H1 (cell line): ENCODE measurements around the gene PLVAP. TPM values are rescaled to one million over a fixed set of nuclear protein-coding genes. Genes with fewer than 3 reads are reported as not detected.

Source experiments
- CTCF ChIA-PET: fragments of 300-600 bp; sonication (Branson Sonifier 250); formaldehyde crosslinking; loops from one replicate; lab custom pipeline; 2021; ENCODE audit not compliant: partially characterized antibody; lab: Charles Lee
- POLR2A ChIA-PET: fragments of 300-600 bp; sonication (Branson Sonifier 250); formaldehyde crosslinking; loops from one replicate; lab custom pipeline; 2021; ENCODE audit warnings: inconsistent platforms; ENCODE audit not compliant: partially characterized antibody; lab: Charles Lee
- DNase-seq, 2 experiments: peaks; one replicate each; pipeline versions ENCODE4 v3.0.0 to v3.0.0-alpha.2; 2010 to 2022; ENCODE audit warnings: low spot score in 2 of 2, low read depth in 1 of 2, mixed read lengths in 1 of 2
- FAIRE-seq: peaks from 2 replicates; lab custom pipeline; 2011; peaks lifted over from hg19 to GRCh38; lab: Jason Lieb, UNC
- H2AFZ ChIP-seq: 2 replicates; pipeline ENCODE4 v1.8.1; 2012; ENCODE audit warnings: low read length, inconsistent platforms
- H2AK5ac ChIP-seq: 2 replicates; pipeline ENCODE4 v1.6.1; 2013; ENCODE audit warnings: low read depth, low read length
- H2BK120ac ChIP-seq: replicated peaks from 2 replicates; pipeline ENCODE3; 2013; ENCODE audit warnings: low read depth, low read length, inconsistent platforms
- H2BK12ac ChIP-seq: 2 replicates; pipeline ENCODE4 v1.6.1; 2013; ENCODE audit warnings: low read depth, low read length
- H2BK15ac ChIP-seq: 2 replicates; pipeline ENCODE4 v1.6.1; 2013; ENCODE audit warnings: low read length
- H2BK20ac ChIP-seq: 2 replicates; pipeline ENCODE4 v1.6.1; 2013; ENCODE audit warnings: low read length
- H2BK5ac ChIP-seq: 2 replicates; pipeline ENCODE4 v1.6.1; 2013; ENCODE audit warnings: low read depth, low read length
- H3K14ac ChIP-seq: 2 replicates; pipeline ENCODE4 v1.6.1; 2013; ENCODE audit warnings: inconsistent platforms; ENCODE audit not compliant: insufficient read length
- H3K18ac ChIP-seq: 2 replicates; pipeline ENCODE4 v1.6.1; 2013; ENCODE audit warnings: low read length; ENCODE audit errors: extremely low read depth
- H3K23ac ChIP-seq: 2 replicates; pipeline ENCODE4 v1.6.1; 2013; ENCODE audit warnings: inconsistent platforms; ENCODE audit not compliant: insufficient read length
- H3K23me2 ChIP-seq: 2 replicates; pipeline ENCODE4 v1.6.1; 2013; ENCODE audit warnings: low read depth, low read length
- H3K27ac ChIP-seq: 2 replicates; pipeline ENCODE4 v1.6.1; 2011; ENCODE audit warnings: low read depth, low read length, inconsistent platforms
- H3K27me3 ChIP-seq, 4 experiments: replicated peaks in 1 of 4; 1 replicate in 1 of 4; 2 replicates in 3 of 4; pipeline versions ENCODE4 v1.6.1 to v1.8.1; 2011 to 2013; ENCODE audit warnings: low read length in 3 of 4, mild to moderate bottlenecking in 3 of 4, inconsistent platforms in 2 of 4, mixed read lengths in 2 of 4, moderate library complexity in 1 of 4; ENCODE audit not compliant: control insufficient read depth in 3 of 4, insufficient read depth in 3 of 4; ENCODE audit errors: extremely low read depth in 1 of 4
- H3K36me3 ChIP-seq, 4 experiments: 2 replicates each; pipeline versions ENCODE4 v1.6.1 to v1.8.1; 2011 to 2013; ENCODE audit warnings: mild to moderate bottlenecking in 4 of 4, low read length in 3 of 4, moderate library complexity in 2 of 4, control low read depth in 1 of 4, inconsistent platforms in 1 of 4; ENCODE audit not compliant: insufficient read depth in 4 of 4, control insufficient read depth in 2 of 4
- H3K4ac ChIP-seq: replicated peaks from 2 replicates; pipeline ENCODE3; 2013; ENCODE audit warnings: low read length, low read depth, mixed read lengths, inconsistent platforms; ENCODE audit not compliant: insufficient read length
- H3K4me1 ChIP-seq, 4 experiments: replicated peaks in 1 of 4; 1 replicate in 1 of 4; 2 replicates in 3 of 4; pipeline versions ENCODE4 v1.6.1 to v1.8.1; 2011 to 2013; ENCODE audit warnings: low read length in 3 of 4, inconsistent platforms in 2 of 4, mixed read lengths in 1 of 4; ENCODE audit not compliant: insufficient read depth in 4 of 4, control insufficient read depth in 3 of 4
- H3K4me2 ChIP-seq, 2 experiments: 2 replicates each; pipeline versions ENCODE4 v1.6.1 to v1.8.1; 2011 to 2013; ENCODE audit warnings: low read depth in 2 of 2, low read length in 2 of 2, control low read depth in 1 of 2, inconsistent platforms in 1 of 2, mild to moderate bottlenecking in 1 of 2; ENCODE audit not compliant: insufficient read depth in 1 of 2
- H3K4me3 ChIP-seq, 4 experiments: fragments of 200-600, 300-600 bp in 1 of 4; sonication (generic), shearing (Covaris generic), sonication (Bioruptor Twin) in 1 of 4; 2 replicates each; pipeline versions ENCODE4 v1.5.1 to v1.8.1; 2011 to 2016; ENCODE audit warnings: low read length in 4 of 4, low read depth in 3 of 4, control low read depth in 2 of 4, inconsistent platforms in 2 of 4, mild to moderate bottlenecking in 2 of 4, mixed read lengths in 1 of 4, moderate library complexity in 1 of 4; ENCODE audit not compliant: insufficient read depth in 2 of 4; ENCODE audit errors: extremely low read depth in 1 of 4
- H3K56ac ChIP-seq: replicated peaks from 2 replicates; pipeline ENCODE3; 2013; ENCODE audit warnings: low read depth, mild to moderate bottlenecking, mixed read lengths, low read length, inconsistent platforms; ENCODE audit not compliant: insufficient read length
- H3K79me1 ChIP-seq: 2 replicates; pipeline ENCODE4 v1.6.1; 2013; ENCODE audit warnings: low read depth, low read length, control low read depth
- H3K79me2 ChIP-seq, 2 experiments: 2 replicates each; pipeline versions ENCODE4 v1.6.1 to v1.8.1; 2012 to 2013; ENCODE audit warnings: low read length in 2 of 2, mild to moderate bottlenecking in 2 of 2, inconsistent platforms in 1 of 2; ENCODE audit not compliant: insufficient read depth in 2 of 2, control insufficient read depth in 1 of 2
- H3K9ac ChIP-seq, 4 experiments: replicated peaks in 1 of 4; 1 replicate in 1 of 4; 2 replicates in 3 of 4; pipeline versions ENCODE4 v1.6.1 to v1.8.1; 2011 to 2013; ENCODE audit warnings: low read depth in 3 of 4, low read length in 3 of 4, control low read depth in 2 of 4, mild to moderate bottlenecking in 2 of 4, moderate library complexity in 2 of 4, inconsistent platforms in 1 of 4; ENCODE audit errors: extremely low read depth in 1 of 4
- H3K9me3 ChIP-seq, 2 experiments: 2 replicates each; pipeline versions ENCODE4 v1.6.1 to v1.8.1; 2012 to 2013; ENCODE audit warnings: mild to moderate bottlenecking in 2 of 2, moderate library complexity in 2 of 2, control low read depth in 1 of 2, inconsistent platforms in 1 of 2, low read depth in 1 of 2, low read length in 1 of 2, mixed read lengths in 1 of 2; ENCODE audit not compliant: insufficient read depth in 2 of 2
- H4K20me1 ChIP-seq, 2 experiments: replicated peaks in 1 of 2; 2 replicates each; pipeline versions ENCODE3 to v1.8.1; 2011 to 2013; ENCODE audit warnings: inconsistent platforms in 2 of 2, low read length in 2 of 2, mild to moderate bottlenecking in 1 of 2; ENCODE audit not compliant: insufficient read depth in 2 of 2, control insufficient read depth in 1 of 2
- H4K5ac ChIP-seq: 2 replicates; pipeline ENCODE4 v1.6.1; 2013; ENCODE audit warnings: low read length, low read depth, mixed read lengths, inconsistent platforms; ENCODE audit not compliant: insufficient read length
- H4K8ac ChIP-seq: 2 replicates; pipeline ENCODE4 v1.8.0; 2013; ENCODE audit warnings: mild to moderate bottlenecking, moderate library complexity, low read length, inconsistent platforms; ENCODE audit not compliant: insufficient read depth; ENCODE audit errors: extremely low read depth
- H4K91ac ChIP-seq: replicated peaks from 2 replicates; pipeline ENCODE3; 2013; ENCODE audit warnings: low read length, mixed read lengths, inconsistent platforms; ENCODE audit not compliant: insufficient read length
- BACH1 ChIP-seq: IDR thresholded peaks from 2 replicates; pipeline ENCODE4 v1.6.1; 2012; ENCODE audit warnings: low read length, improper control_type of control experiment
- BCL11A ChIP-seq, 2 experiments: IDR thresholded peaks; one replicate each; pipeline ENCODE4 v1.6.1; 2011; ENCODE audit warnings: low read depth in 2 of 2, low read length in 2 of 2, mild to moderate bottlenecking in 2 of 2
- CHD2 ChIP-seq: IDR thresholded peaks from 2 replicates; pipeline ENCODE4 v1.6.1; 2012; ENCODE audit warnings: low read length, improper control_type of control experiment
- CREB1 ChIP-seq: IDR thresholded peaks from 2 replicates; pipeline ENCODE4 v1.6.1; 2012; ENCODE audit warnings: inconsistent platforms
- CTCF ChIP-seq, 3 experiments: IDR thresholded peaks; 1 replicate in 2 of 3; 2 replicates in 1 of 3; pipeline versions ENCODE4 v1.5.1 to v1.6.1; 2011; ENCODE audit warnings: low read length in 3 of 3, mild to moderate bottlenecking in 3 of 3, inconsistent platforms in 2 of 3, low read depth in 1 of 3, moderate library complexity in 1 of 3; ENCODE audit not compliant: insufficient read depth in 1 of 3; ENCODE audit errors: control extremely low read depth in 1 of 3
- MAX ChIP-seq: IDR thresholded peaks from 2 replicates; pipeline ENCODE4 v1.6.1; 2012; ENCODE audit warnings: inconsistent platforms
- POLR2AphosphoS5 ChIP-seq: IDR thresholded peaks from 2 replicates; pipeline ENCODE4 v1.6.1; 2011; ENCODE audit warnings: low read depth, low read length
- RAD21 ChIP-seq, 2 experiments: IDR thresholded peaks in 1 of 2; conservative IDR thresholded peaks in 1 of 2; 2 replicates each; pipeline ENCODE4 v1.6.1; 2011; ENCODE audit warnings: low read depth in 2 of 2, low read length in 2 of 2, improper control_type of control experiment in 1 of 2, inconsistent platforms in 1 of 2, mild to moderate bottlenecking in 1 of 2, moderate library complexity in 1 of 2
- WGBS, 2 experiments: shearing (Covaris generic) in 1 of 2; methylation state at CpG; one replicate each; pipeline versions ENCODE4 v1.1.6 to v1.1.7; 2013 to 2015; ENCODE audit warnings: low lambda C conversion rate in 2 of 2, mixed read lengths in 2 of 2, inconsistent platforms in 1 of 2, low coverage in 1 of 2, missing lambda C conversion rate in 1 of 2; ENCODE audit not compliant: insufficient replicate concordance in 2 of 2, insufficient coverage in 1 of 2, insufficient read length in 1 of 2; ENCODE audit errors: extremely low coverage in 1 of 2, missing lambda C conversion rate in 1 of 2; 5-methylcytosine and 5-hydroxymethylcytosine counted together
- polyA plus RNA-seq, 7 experiments: library from polyadenylated mRNA; depleted of rRNA in 3 of 7; stranded (reverse) in 5 of 7; unstranded in 2 of 7; fragments of >200 nt in 5 of 7; fragments of 200-250 nt in 2 of 7; gene quantifications; 1 replicate in 5 of 7; 2 replicates in 1 of 7; 4 replicates in 1 of 7; pipeline versions ENCODE4 v1.2.1 to v1.2.3, GENCODE V29; 2011 to 2013; ENCODE audit warnings: missing spikeins in 2 of 7, mixed read lengths in 2 of 7
- total RNA-seq: library from RNA; stranded (reverse); fragmentation: NEBNext Ultra II Directional; extraction: Animal tissue kit (Norgen Biotek cat#: 25700); gene quantifications from 2 replicates; pipeline ENCODE4 v1.2.1, GENCODE V29; 2021

PLVAP gene
- total and polyA plus RNA-seq, 2 of the 8 experiments (the other 6 are each of a cell fraction or from before 2014, with no cell fraction given): 0.32 TPM; not detected in 1

- no peak within 1 kb of the TSS for H3K23ac ChIP-seq
- H2BK15ac ChIP-seq: peak within 1 kb of the TSS; percentile 81; the same call in 1 of the 2 replicates
- H3K18ac ChIP-seq: peak within 1 kb of the TSS; percentile 91
- no peak within 1 kb of the TSS for H3K56ac ChIP-seq
- H3K14ac ChIP-seq: no peak within 1 kb of the TSS
- CTCF ChIA-PET: interaction anchor here (0.7 to 3.0 kb wide), 8 partner anchors 11 to 97 kb away, joined by 3 to 29 read pairs (median 3); no protein-coding TSS in a partner anchor
- POLR2A ChIA-PET: interaction anchor here (1.1 to 18.5 kb wide), 6 partner anchors 12 to 88 kb away, joined by 3 to 329 read pairs (median 4); partner anchors contain the start of genes ANO8, BABAM1 and USE1
- H3K27ac ChIP-seq: no peak within 1 kb of the TSS
- H2AK5ac ChIP-seq: 0 out of 2 replicates have a peak within 1 kb of the TSS, but pooled peaks have one; percentile 53
- no peaks in the 10 kb centered on the region; a peak in 1 of 4 replicates for H3K9me3 ChIP-seq
- peak within 1 kb of the TSS; percentile 47 for H4K5ac ChIP-seq
- peaks cover 12 to 21% (median 14%) of the 10 kb centered on the region in 4 experiments for H3K4me1 ChIP-seq
- H4K20me1 ChIP-seq: peaks cover 1 to 8% of the 10 kb centered on the region in 2 experiments
- H2BK12ac ChIP-seq: no peak within 1 kb of the TSS
- H2BK5ac ChIP-seq: no peak within 1 kb of the TSS; the same call in 1 of the 2 replicates
- DNase-seq: peak in 1 of 2 experiments; percentile 99
- H3K36me3 ChIP-seq: peaks cover 0 to 13% (median 2%) of the 10 kb centered on the region in 4 experiments; a peak in 4 of 8 replicates
- WGBS, 2 experiments: 7% methylated on average over 33 of the region's 52 CpGs; no CpG with 5 or more reads in 1 of the 2 experiments
- H2BK20ac ChIP-seq: no peak within 1 kb of the TSS
- H4K91ac ChIP-seq: peak within 1 kb of the TSS; percentile 88
- H3K4me2 ChIP-seq: peak within 1 kb of the TSS; percentile 82 to 98
- H3K79me2 ChIP-seq: peaks cover 0 to 4% of the 10 kb centered on the region in 2 experiments; a peak in 1 of 4 replicates
- no peaks in the 10 kb centered on the region for H3K27me3 ChIP-seq
- no peak within 1 kb of the TSS for H2BK120ac ChIP-seq
- peak within 1 kb of the TSS; percentile 54 to 78 (median 58) for H3K4me3 ChIP-seq
- H3K79me1 ChIP-seq: peaks cover 4% of the 10 kb centered on the region
- no peak within 1 kb of the TSS for H2AFZ ChIP-seq
- FAIRE-seq: no peak
- peaks cover 7% of the 10 kb centered on the region for H3K23me2 ChIP-seq
- H3K4ac ChIP-seq: peak within 1 kb of the TSS; percentile 75
- peak within 1 kb of the TSS; percentile 2 to 63 (median 49) for H3K9ac ChIP-seq
- H4K8ac ChIP-seq: no peak within 1 kb of the TSS
- peak; percentile 89 for TF ChIP-seq CHD2
- peak; percentile 12 to 25; a peak in 2 of 4 replicates for TF ChIP-seq RAD21 (IDR thresholded peaks at IDR 0.05 in 1 of 2, conservative IDR thresholded peaks at IDR 0.05 in 1 of 2; ENCODE audit: low read depth in 2 of 2, low read length in 2 of 2)
- TF ChIP-seq BACH1: no peak
- no peak for TF ChIP-seq BCL11A (IDR thresholded peaks at IDR 0.05; ENCODE audit: low read depth in 2 of 2, low read length in 2 of 2)
- TF ChIP-seq CTCF (IDR thresholded peaks at IDR 0.05; ENCODE audit: control extremely low read depth in 1 of 3, insufficient read depth in 1 of 3, low read depth in 1 of 3, low read length in 3 of 3): peak; percentile 62 to 74 (median 69)
- peak; percentile 76 for TF ChIP-seq CREB1
- peak; percentile 61 for TF ChIP-seq MAX
- peak; percentile 22; the same call in 1 of the 2 replicates for TF ChIP-seq POLR2AphosphoS5
Measured at GRCh38 chr19:17303167-17303939, 73.8 kb downstream of the PLVAP start, which contains the start of gene ABHD8. Gene ABHD8, minus strand, starts transcription at chr19:17303425. Its CDS starts 1,809 bp downstream, at chr19:17301616.
